GM12891 (cell line): ENCODE data around the gene DYSF.

Source experiments
- POLR2A ChIP-seq: IDR thresholded peaks from 2 replicates; pipeline ENCODE4 v1.6.1; 2011; ENCODE audit warnings: low read depth, low read length, control low read depth
- POLR2AphosphoS5 ChIP-seq: IDR thresholded peaks from 2 replicates; pipeline ENCODE4 v1.6.1; 2011; ENCODE audit warnings: low read depth, low read length, control low read depth
- POU2F2 ChIP-seq: IDR thresholded peaks from 2 replicates; pipeline ENCODE4 v1.6.1; 2011; ENCODE audit warnings: low read depth, mild to moderate bottlenecking, control low read depth, low read length, moderate library complexity

DNA sequence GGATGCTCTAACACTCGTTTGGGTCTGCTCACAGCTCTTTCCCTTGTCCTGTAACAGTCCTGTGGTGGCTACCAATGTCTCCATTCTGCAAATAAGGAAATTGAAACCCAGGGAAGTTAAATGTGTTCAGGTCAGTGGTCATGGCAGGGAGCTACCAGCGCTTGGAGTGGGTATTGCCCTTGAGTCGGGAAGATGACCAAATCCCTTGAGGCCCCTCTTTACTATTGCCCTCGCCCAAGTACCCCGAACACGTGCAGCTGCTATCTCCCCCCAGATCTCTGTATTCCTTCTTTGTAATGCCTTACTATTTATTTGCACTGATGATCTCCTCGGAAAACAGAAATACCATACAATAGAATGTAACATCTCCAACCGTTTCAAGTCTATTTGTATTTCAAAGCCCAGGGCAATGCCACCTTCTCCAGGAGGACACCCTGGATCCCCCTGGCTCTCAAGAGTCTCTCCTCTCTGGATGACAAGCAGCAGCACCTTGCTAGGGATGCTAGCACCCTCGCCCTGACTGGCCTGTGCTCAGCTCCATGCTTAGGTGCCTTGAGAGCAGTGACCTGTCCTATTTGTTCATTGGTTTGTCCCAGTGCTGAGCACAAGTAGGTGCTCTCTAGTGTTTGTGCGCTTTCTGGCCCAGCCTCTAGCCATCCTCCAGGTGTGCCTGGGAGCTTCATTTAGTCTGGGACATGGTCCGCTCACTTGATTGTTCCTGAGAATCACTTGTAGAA lies 15.1 kb downstream of the DYSF start:
- no peak for TF ChIP-seq POLR2A
- TF ChIP-seq POLR2AphosphoS5: no peak
- no peak for TF ChIP-seq POU2F2
